Kidney epithelial cell (primary cell): Measurements from ENCODE around the gene ZEB2. TPM values are rescaled to one million over a fixed set of nuclear protein-coding genes. Genes with fewer than 3 reads are reported as not detected.

Source experiments
- DNase-seq: peaks from one replicate; pipeline ENCODE4 v3.0.0-alpha.2; 2010; ENCODE audit warnings: low read depth
- H3K27me3 ChIP-seq: 2 replicates; pipeline ENCODE4 v1.6.0; 2011; ENCODE audit warnings: low read length; ENCODE audit not compliant: control insufficient read depth, insufficient read depth
- H3K36me3 ChIP-seq: 2 replicates; pipeline ENCODE4 v1.5.1; 2011; ENCODE audit warnings: low read length; ENCODE audit not compliant: control insufficient read depth, insufficient read depth
- H3K4me3 ChIP-seq: 2 replicates; pipeline ENCODE4 v1.5.1; 2011; ENCODE audit warnings: low read depth, mild to moderate bottlenecking, control low read depth, low read length
- total RNA-seq: library from RNA; depleted of rRNA; stranded (reverse); fragments of >200 nt; gene quantifications from 2 replicates; pipeline ENCODE4 v1.2.3, GENCODE V29; 2015
- TF ChIP-seq, protein P1 (sequence below): IDR thresholded peaks from 2 replicates; pipeline ENCODE4 v1.5.1; 2011; ENCODE audit warnings: mild to moderate bottlenecking, moderate library complexity, low read length, control low read depth, inconsistent platforms; ENCODE audit not compliant: insufficient read depth, poor library complexity, severe bottlenecking

The ZEB2 gene
- total RNA-seq, 1 donor from 2014 or later: 14.7 TPM

GRCh38 chr2:144464730-144465129 lies 55.2 kb downstream of the ZEB2 start:
- no peak overlapping the region for H3K4me3 ChIP-seq
- H3K36me3 ChIP-seq: no peaks in the 10 kb centered on the region
- no peak for DNase-seq
- TF ChIP-seq, protein P1, sequence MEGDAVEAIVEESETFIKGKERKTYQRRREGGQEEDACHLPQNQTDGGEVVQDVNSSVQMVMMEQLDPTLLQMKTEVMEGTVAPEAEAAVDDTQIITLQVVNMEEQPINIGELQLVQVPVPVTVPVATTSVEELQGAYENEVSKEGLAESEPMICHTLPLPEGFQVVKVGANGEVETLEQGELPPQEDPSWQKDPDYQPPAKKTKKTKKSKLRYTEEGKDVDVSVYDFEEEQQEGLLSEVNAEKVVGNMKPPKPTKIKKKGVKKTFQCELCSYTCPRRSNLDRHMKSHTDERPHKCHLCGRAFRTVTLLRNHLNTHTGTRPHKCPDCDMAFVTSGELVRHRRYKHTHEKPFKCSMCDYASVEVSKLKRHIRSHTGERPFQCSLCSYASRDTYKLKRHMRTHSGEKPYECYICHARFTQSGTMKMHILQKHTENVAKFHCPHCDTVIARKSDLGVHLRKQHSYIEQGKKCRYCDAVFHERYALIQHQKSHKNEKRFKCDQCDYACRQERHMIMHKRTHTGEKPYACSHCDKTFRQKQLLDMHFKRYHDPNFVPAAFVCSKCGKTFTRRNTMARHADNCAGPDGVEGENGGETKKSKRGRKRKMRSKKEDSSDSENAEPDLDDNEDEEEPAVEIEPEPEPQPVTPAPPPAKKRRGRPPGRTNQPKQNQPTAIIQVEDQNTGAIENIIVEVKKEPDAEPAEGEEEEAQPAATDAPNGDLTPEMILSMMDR: no peak
- no peaks in the 10 kb centered on the region for H3K27me3 ChIP-seq

DNA sequence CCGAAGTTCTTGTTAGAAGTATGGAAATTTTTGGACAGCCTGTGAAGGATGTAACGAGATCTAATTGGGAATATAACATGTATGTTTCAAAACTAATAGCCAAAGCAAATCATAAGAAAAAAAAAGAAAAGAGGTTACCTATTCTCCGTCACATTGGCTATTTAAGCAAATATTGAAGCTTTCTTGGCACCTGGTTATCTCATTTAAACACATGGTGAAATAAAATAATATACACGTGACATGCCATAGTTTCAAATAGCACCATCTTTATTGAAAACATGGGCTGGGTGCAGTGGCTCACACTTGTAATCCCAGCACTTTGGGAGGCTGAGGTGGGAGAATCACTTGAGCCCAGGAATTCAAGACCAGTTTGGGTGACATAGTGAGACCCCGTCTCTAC lies 56.7 kb downstream of the ZEB2 start:
- no peaks in the 10 kb centered on the region for H3K36me3 ChIP-seq
- H3K4me3 ChIP-seq: no peak overlapping the region
- H3K27me3 ChIP-seq: no peaks in the 10 kb centered on the region
- TF ChIP-seq, protein P1: no peak
- DNase-seq: no peak

DNA sequence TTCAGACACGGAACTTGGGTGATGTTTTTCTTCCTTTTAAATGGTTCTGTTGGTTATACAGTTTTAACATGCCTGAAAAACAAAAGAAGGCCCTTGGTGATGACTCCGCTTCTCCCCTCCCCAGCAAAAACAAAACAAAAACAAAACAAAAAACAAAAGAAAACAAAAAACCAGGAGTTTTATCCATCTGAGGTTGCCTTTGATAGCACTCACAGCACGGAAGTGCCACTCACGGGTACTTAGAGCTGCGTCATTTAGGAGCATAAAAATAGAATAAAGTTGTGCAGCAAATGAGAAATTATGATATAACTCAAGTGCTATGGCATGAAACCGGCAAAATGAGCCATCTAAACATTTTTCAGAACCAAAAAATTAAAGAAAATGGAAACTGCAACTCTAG lies 57.7 kb downstream of the ZEB2 start:
- TF ChIP-seq, protein P1: no peak
- Histone ChIP-seq H3K4me3 (no peak overlapping the region), H3K36me3 (no peaks in the 10 kb centered on the region), H3K27me3 (no peaks in the 10 kb centered on the region)
- DNase-seq: no peak

- Histone ChIP-seq H3K4me3 (no peak overlapping the region), H3K27me3 (no peaks in the 10 kb centered on the region), H3K36me3 (no peaks in the 10 kb centered on the region)
- no peak for DNase-seq
- TF ChIP-seq, protein P1: no peak
Measured at GRCh38 chr2:144461308-144461766, 58.6 kb downstream of the ZEB2 start.

DNA sequence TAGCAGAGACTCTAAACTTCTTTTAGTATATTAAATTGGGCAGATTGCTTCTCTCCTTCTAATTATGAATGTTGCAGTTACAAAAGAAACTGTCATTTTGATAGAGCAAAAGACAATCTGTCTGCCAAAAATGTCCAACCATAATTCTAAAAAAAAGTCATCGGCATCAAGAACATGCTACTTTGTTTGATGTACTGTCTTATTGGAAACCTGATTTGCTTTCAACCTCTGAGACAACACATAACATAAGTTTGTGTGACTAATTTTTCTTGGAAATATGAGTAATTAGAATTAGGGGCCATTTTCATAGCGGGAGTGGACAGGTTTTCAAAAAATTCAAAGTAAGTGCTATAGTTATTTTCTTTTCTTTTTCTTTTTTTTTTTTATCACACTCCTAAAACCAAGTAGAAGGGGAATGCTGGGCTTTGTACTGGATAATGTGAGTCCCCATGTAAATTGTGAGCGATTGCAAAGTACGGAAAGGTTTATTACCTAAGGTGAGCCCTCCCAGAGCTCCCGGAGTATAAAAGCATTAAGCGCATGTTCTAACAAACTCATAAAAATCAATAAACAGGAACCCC lies 59.1 kb downstream of the ZEB2 start:
- H3K27me3 ChIP-seq: no peaks in the 10 kb centered on the region
- H3K36me3 ChIP-seq: no peaks in the 10 kb centered on the region
- H3K4me3 ChIP-seq: no peak overlapping the region
- TF ChIP-seq, protein P1: no peak
- DNase-seq: no peak

- H3K4me3 ChIP-seq: no peak overlapping the region
- no peaks in the 10 kb centered on the region for H3K27me3 ChIP-seq
- DNase-seq: no peak
- TF ChIP-seq, protein P1: no peak
- H3K36me3 ChIP-seq: no peaks in the 10 kb centered on the region
Measured at GRCh38 chr2:144459937-144460336, 60.0 kb downstream of the ZEB2 start.
